DMS153 treated with DMSO at 0.1 percent for 48 hours (cell line): Measurements from ENCODE around the gene USP35.
"Not testable (repeated sequence)": the region's sequence is repeated elsewhere in the genome, so short reads cannot be mapped to it uniquely, and the experiment has no call there.

Source experiments
- DNase-seq: peaks from one replicate; lab custom pipeline; 2025; ENCODE audit not compliant: unreplicated experiment; lab: John Stamatoyannopoulos, UW

The USP35 gene

GRCh38 chr11:78170413-78170812, 18.3 kb upstream of the USP35 start:
- DNase-seq: no peak

DNA sequence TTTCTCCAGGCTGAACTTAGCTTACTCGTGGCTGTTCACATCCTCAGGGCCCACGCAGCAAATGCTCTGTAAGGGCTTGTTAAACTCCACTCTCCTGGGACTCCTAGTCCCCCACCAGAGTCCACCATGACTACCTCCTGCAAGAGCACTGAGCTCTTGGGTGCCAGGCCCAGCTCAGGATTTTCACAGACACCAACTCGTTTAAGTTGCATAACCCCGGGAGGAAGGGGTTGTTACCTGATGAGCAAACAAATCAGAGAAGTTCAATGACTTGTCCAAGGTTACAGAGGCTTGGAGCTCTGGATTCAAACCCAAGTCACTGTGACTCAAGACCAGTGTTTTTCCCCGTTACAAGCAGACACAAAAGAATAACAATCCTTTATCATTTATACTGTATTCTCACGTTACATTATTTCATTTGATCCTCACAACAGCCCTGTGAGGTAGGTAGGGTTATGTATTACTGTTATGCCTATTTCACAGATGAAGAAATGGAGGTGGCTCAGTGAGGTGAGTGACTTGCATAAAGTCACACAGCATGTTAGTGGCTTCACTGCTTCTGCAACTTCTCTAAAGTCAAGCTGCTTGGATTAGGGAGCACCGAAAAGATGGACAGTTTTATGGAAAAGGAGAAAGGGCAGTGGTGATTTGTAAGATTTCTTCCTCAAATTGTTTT, 17.7 kb upstream of the USP35 start:
- DNase-seq: no peak

- DNase-seq: no peak
Measured at GRCh38 chr11:78171951-78172350, 16.8 kb upstream of the USP35 start.

DNA sequence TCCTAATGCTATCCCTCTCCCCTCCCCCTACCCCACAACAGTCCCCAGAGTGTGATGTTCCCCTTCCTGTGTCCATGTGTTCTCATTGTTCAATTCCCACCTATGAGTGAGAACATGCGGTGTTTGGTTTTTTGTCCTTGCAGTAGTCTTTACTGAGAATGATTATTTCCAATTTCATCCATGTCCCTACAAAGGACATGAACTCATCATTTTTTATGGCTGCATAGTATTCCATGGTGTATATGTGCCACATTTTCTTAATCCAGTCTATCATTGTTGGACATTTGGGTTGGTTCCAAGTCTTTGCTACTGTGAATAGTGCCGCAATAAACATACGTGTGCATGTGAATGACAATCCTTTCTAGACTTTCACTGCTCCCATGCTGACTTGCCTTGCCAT, 12.9 kb upstream of the USP35 start:
- DNase-seq: not testable (repeated sequence)

GRCh38 chr11:78176605-78177141, 12.0 kb upstream of the USP35 start:
- DNase-seq: no peak

DNA sequence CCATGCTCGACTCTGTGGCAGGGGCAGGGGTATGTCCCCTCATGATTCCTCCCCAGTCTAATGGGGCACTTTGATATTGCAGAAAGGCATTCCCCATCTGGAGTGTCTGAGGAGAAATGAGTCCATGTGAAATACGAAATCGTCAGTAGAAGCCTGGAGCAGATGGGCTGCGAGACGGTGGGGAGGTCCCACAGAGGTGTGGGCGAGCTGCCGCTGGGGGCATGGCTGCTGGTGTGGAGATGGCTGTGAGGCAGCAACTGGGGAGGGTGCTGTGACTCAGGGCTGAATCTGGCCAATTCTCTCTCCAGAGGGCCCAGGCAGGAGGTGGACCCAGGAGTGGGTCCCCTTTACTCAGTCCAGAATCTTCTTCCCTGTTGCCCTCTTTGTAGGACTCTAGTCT, 11.5 kb upstream of the USP35 start:
- no peak for DNase-seq

DNA sequence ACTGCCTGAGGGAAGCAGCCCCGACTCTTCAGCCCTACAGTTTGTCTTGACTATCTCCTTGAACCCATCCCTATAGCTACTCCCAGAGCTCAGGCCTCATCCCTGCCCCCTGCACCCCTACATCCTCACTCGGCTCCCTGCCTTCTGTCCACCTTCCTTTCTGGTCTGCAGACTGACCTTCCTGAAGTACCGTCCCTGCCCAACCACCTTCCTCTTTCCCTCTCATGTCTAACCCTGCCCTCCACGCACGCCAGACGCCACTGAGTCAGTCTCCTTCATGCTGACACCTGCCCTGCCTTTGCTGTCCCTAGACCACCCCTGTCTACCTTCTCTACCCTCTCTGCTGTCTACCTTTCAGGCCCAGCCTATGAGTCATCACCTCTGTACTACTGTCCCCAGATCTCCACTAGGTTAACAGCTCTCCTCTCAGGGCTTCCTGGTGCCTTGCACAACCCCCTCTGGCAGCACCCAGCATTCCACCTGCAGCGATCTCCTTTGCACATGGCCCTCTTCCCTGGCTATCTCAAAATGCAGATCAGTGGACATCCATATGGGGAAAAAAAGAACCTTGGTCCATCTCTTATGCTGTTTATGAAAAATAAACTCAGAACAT, 9.2 kb upstream of the USP35 start:
- DNase-seq: no peak

- no peak for DNase-seq
Measured at GRCh38 chr11:78180751-78181150, 8.0 kb upstream of the USP35 start.

- DNase-seq: no peak
Measured at GRCh38 chr11:78181185-78181584, 7.5 kb upstream of the USP35 start.

DNA sequence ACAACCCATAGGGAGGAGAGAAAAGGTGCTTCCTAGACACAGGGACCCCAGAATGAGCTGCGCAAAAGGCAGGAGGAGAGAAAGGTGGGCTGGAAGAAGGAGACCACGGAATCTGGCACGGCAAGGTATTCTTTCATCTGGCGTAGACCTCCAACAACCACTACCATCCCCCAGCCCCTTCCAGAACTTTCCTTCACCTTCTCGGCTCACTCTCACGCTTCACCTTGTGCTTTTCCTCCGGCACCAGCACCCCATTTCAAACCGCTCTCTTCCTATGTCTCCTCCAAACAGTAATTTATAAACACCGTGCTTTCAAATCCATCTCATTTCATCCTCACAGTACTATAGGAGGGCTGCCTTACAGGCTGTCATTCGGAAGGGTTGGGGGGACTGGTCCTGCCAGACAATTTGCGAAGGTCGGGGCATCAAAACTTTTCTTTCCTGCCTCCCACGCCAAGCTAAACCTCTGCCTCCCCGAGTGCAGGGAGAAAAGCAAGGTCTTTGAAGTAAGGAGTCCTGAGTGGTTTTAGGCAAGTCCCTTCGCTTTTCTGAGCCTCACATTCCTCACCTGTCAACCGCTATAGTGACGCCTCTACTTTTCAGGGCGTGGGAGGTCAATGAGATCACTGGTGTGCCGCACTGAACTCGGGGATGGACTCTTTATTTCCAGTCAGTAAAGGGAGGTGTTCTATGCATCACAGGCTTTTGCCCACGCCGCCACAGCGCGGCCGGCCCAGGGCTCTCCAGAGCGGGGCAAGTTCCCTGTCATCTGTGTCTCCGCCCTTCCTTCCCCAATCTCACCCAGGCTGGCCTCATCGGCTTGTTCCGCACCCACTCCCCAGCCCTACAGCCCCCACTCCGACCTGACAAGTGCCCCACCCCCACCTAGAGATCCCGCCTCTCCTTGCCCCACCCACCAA, 1.1 kb upstream of the USP35 start:
- DNase-seq: no peak

- DNase-seq: no peak
Measured at GRCh38 chr11:78189174-78189724, 530 bp downstream of the USP35 start.

DNA sequence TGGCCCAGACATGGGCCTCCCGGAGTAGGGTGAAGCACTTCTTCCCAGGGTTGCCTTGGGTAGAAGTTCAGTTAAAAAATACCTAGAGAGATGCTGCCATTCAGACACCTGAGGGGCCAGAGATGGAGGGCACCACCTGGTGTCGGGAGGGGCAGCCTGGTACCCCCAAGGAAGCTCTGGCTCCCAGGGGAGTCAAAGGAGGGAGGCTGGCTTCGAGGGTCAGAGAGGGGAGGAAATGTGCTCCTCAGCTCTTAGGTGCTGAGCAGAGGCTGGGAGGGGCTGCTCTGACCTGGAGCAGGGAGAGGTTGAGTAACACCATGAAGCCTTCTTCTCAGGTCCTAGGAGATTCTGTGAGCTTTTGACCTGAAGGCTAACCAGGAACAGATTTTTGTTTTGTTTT, 1.1 kb downstream of the USP35 start:
- DNase-seq: no peak

- DNase-seq: no peak
Measured at GRCh38 chr11:78190374-78190773, 1.7 kb downstream of the USP35 start.

GRCh38 chr11:78190871-78191538, 2.3 kb downstream of the USP35 start:
- no peak for DNase-seq

DNA sequence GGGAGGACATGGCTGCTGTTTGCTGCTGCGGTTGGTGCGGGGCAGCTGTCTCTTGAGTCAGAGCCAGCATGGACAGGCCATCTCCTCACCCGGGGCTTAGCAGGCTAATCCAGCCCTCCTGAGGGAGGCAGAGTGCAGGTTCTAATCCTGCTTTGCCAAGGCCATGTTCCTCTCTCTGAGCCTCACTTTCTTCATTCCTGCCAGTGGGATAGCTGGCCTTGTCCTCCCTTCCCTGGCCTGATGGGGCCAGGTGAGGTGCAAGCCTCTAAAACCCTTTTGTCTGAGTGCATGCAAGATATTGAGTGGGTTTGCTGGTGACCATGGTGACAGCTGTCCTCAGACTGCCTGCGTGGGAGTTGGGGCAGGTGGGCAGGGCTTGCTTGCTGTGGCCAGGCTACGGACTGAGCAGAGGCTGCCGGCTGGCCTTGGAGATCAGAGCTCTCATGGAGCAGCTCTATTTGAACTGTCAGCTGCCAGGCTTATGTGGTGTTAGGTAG, 3.6 kb downstream of the USP35 start:
- DNase-seq: no peak

GRCh38 chr11:78192911-78193351, 4.2 kb downstream of the USP35 start:
- no peak for DNase-seq

DNA sequence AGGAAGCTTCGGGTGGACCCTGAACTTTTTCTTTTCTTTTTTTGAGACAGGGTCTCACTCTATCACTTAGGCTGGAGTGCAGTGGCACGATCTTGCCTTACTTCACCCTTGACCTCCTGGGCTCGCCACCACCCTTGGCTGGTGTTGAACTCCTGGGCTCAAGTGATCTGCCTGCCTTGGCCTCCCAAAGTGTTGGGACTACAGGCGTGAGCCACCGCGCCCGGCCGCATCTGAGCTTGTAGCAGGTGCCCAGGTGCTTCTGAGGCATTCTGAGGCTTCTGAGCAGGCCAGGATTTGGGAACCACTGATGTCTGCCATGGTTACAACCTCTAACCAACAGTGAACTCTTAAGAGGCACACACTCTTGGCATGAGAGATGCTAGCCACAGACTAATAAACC, 5.1 kb downstream of the USP35 start:
- no peak for DNase-seq

GRCh38 chr11:78194490-78194889, 5.8 kb downstream of the USP35 start:
- DNase-seq: no peak

- DNase-seq: no peak
Measured at GRCh38 chr11:78195917-78196560, 7.3 kb downstream of the USP35 start.

DNA sequence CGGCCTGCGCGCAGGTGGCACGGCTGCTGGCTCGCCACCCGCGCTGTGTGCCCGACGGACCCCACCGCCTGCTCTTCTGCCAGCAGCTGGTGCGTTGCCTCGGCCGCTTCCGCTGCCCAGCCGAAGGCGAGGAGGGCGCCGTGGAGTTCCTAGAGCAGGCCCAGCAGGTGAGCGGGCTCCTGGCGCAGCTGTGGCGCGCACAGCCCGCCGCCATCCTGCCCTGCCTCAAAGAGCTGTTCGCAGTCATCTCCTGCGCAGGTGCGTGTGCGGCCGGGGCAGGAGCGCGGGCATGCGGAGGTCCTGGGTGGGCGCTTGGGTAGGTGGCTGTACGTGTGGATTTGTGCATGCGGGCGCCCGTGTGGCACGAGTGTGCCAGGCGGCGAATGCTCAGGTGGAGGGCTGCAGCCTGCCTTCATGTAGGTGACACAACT, 8.0 kb downstream of the USP35 start:
- DNase-seq: no peak
